ENCODE data around the gene A2M.

Gene A2M

GRCh38 chr12:9098115-9098452 is 17.6 kb downstream of the A2M start:
- DNase-seq = no peak

GRCh38 chr12:9096563-9097176 is 19.0 kb downstream of the A2M start:
- no peak for DNase-seq

GRCh38 chr12:9095322-9095721 is 20.4 kb downstream of the A2M start:
- no peak for DNase-seq

- DNase-seq = no peak
Measured at GRCh38 chr12:9094512-9095206, 21.1 kb downstream of the A2M start.

DNA sequence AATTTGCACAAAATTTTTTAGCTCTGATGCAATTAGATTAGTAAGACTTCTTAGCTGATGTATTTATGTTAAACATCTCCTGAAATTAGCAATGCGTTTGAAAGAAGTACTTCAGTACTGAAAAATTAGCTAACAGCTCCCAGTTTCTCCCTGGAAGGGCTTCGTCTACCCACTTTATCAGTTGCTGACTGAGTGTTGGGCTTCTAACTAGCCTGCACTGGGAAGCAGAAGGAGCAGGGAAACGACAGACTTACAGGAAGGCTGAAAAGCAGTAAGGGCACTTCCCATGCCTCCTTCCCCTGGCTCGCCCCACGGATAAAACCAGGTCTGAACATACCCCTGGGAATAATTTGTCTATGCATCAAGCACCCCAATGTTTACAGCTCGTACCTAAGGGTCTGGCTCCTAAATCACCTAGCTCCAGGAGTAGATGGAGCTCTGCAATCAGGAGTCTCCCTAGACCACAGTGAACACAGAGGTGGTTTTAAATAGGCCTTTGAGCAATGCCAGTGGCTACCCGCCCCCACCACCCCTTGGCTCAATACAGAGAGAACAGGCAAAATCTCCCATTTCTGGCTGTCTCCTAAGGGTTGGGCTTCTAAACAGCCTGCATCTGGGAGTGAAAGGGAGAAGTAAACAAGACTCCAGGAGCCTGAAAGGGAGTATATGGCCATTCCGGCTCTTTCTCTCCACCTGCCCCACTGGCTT is 23.7 kb downstream of the A2M start:
- DNase-seq = no peak

DNA sequence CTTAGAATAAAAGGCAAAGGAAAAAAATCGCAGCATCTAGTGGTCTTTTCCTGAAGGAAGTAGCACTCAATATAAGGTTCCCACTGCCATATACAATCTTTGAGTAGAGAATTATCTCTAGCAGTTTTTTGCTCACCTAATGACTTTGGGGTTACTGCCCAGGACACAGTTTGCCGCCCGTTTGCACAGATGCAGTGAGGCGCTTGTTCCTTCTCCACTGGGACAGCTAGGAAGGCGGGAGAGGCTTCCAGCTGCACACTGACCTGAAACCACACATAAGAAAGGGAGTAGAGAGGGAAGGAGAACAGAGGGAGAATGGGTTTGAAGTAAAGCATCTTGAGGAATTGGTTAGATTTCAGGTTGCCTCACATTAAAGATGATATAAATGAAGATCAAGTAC is 25.5 kb downstream of the A2M start:
- no peak for DNase-seq

GRCh38 chr12:9087087-9087835 is 28.5 kb downstream of the A2M start:
- no peak for DNase-seq

GRCh38 chr12:9086087-9086486 is 29.6 kb downstream of the A2M start:
- no peak for DNase-seq

GRCh38 chr12:9084417-9084816 is 31.3 kb downstream of the A2M start:
- no peak for DNase-seq

- no peak for DNase-seq
Measured at GRCh38 chr12:9083793-9084192, 31.9 kb downstream of the A2M start.

GRCh38 chr12:9081667-9082427 is 33.9 kb downstream of the A2M start:
- no peak for DNase-seq

GRCh38 chr12:9079883-9080675 is 35.6 kb downstream of the A2M start:
- DNase-seq = no peak

DNA sequence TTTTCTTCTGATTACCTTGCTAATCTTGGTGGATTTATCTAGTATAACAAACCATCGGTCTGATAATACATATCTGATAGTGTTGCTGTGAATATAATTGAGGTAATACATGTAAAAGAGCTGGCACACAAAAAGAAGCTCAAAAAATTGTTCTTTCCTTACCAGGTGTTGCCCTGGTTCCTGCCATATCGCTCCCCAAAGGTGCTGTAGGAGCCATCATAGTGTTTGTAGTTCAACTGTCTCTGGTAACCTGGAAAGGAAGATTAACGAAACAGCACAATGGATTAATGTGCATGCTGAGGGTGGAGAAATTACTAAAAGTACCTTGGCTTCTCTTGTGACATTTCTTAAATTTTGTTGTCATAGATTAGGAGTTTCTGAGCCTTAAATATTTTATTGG is 36.6 kb downstream of the A2M start:
- DNase-seq = no peak

DNA sequence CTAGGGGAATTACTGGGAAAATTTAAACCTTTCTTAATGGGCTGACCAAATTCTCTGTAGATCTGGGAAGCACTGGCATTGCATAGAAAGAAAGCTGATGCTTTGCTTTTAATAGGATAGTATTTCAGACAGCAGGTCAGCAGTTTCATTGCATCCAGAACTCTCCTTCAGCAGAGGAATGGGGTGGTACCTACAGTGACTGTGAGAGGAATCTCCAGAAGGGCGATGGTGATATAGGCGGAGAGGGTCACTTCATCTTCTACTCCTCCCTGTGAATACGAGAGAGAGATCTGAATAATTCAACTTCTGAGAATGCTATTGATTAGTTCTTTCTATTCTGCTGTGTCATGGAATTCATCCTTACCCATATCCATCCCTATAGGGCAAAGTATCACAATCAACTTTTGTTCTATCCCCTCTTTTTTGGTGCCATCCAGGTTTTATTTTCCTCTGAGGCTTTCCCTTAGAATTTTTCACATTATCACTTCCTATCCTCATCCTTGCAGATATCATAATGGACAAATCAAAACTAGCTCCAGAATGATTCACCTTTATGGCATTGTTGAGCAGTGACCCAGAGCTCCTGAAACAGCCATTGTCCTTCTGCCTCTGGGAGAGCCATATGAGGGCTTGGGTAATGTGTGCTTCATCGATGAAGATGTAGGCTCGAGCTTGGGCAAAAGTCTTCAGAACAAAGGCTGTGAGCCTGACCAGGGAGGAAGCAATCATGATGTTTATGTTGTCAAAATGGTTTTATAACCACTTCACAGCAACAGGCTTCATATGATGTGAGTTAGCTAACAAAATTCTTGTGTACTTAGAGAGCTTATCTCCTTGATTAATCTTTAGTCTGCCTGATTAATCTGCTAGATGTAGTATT is 38.3 kb downstream of the A2M start:
- no peak for DNase-seq

GRCh38 chr12:9076733-9077132 is 39.0 kb downstream of the A2M start:
- DNase-seq = no peak

DNA sequence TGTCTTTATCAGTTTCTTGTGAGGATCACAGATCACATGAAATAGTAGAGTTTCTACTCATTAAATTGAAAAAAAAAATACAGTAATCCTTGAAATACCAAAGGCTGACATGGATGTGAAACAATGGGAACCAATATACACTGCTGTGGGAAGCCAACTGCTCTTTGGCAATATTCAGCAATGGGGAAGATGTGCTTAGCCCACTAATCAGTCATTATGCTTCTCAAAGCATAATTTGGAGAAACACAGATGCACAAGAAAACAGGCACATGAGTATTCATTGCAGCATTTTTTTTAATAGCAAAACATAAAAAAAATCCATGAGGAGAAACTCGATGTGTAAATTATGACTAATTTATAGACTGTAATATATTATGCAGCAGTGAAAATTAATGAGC is 40.6 kb downstream of the A2M start:
- no peak for DNase-seq

DNA sequence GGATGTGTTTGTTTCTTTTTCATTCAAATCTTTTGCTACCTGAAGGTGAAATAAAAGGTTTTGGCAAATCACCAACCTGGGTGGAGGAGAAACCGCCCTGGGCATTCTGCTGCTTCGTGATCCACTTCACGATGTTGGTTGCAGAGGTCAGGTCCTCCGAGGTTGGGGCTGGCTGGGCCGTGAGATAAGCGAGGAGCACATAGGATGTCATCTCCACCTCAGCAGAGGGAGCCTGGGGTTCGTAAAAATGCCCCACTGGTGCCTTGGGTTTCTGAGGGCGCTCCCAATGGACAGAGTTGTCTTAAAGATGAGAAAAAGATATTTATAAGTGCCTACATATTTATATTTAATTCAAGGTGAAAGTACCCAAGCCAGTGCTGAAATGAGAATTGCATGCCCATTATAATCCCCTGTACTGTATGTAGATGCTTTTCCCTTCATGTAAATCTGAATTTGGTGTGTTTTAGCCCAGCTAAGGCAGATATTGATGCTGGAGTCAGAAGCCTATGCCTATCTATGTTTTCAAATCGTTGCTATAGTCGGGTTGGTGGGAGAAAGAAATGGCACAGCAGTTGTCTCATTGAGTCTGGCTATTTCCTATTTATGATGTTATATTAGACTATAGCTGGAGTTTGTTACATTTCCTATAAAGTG is 41.1 kb downstream of the A2M start:
- no peak for DNase-seq

GRCh38 chr12:9073076-9073475 is 42.6 kb downstream of the A2M start:
- DNase-seq = no peak

GRCh38 chr12:9072481-9073038 is 43.2 kb downstream of the A2M start:
- DNase-seq = no peak

DNA sequence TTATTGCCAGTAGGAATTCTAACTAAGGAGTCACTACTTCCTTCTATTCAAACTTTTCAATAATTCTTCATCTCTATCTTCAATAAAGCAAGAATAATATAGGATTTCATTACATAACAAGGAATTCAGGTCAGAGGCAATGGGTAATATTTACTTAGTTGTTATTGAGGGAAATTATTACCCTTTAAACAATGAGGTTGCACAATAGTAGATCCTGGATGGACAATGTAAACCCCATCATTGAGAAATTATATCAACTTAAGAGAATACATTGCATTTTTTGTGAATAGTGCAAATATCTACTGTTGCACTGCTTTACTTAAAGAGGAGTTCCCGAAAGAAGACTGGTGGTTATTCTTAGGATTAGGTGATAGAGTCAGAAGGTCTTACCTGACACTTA is 43.8 kb downstream of the A2M start:
- no peak for DNase-seq
